ENCODE results near the gene TLR5.

GRCh38 chr1:223144431-223144830 lies 1.4 kb upstream of the TLR5 start:
- no peak for TF ChIP-seq POLR2A (IDR thresholded peaks at IDR 0.05)
- TF ChIP-seq CTCF (IDR thresholded peaks at IDR 0.05): no peak

Data from testis (tissue), 2 donors.